SK-N-SH (cell line): ENCODE results near the gene NTM. TPM values are rescaled to one million over a fixed set of nuclear protein-coding genes. Genes with fewer than 3 reads are reported as not detected.

Experiments used
- CTCF ChIA-PET: fragments of 300-600, 350-600 bp; formaldehyde crosslinking; extraction: SDS; loops from one replicate; lab custom pipeline; 2021; lab: Yijun Ruan, JAX
- POLR2A ChIA-PET: fragments of 350-600 bp; sonication (Branson Sonifier 250); formaldehyde crosslinking; extraction: SDS; loops from one replicate; lab custom pipeline; 2020; ENCODE audit warnings: antibody characterized with exemption, inconsistent platforms; lab: Yijun Ruan, JAX
- DNase-seq: peaks from one replicate; pipeline ENCODE4 v3.0.0; 2012
- H2AFZ ChIP-seq: fragments of 200-600 bp; sonication (generic); 2 replicates; pipeline ENCODE4 v1.8.1; 2016; ENCODE audit warnings: antibody characterized with exemption, mild to moderate bottlenecking, low read depth
- H3F3A ChIP-seq: fragments of 200-600 bp; sonication (generic); replicated peaks from 2 replicates; pipeline ENCODE3; 2016; ENCODE audit warnings: antibody characterized with exemption, mild to moderate bottlenecking; ENCODE audit not compliant: insufficient read depth
- H3K27ac ChIP-seq, 2 experiments: fragments of 200-500 bp in 1 of 2; fragments of 200-600 bp in 1 of 2; sonication (Bioruptor generic) in 1 of 2; sonication (generic), shearing (Covaris generic) in 1 of 2; 2 replicates each; pipeline versions ENCODE4 v1.5.1 to v1.6.1; 2014 to 2016; ENCODE audit warnings: low read depth in 2 of 2, inconsistent platforms in 1 of 2, low read length in 1 of 2, mild to moderate bottlenecking in 1 of 2, mixed read lengths in 1 of 2
- H3K27me3 ChIP-seq: fragments of 200-600 bp; sonication (generic), shearing (Covaris generic); 2 replicates; pipeline ENCODE4 v1.6.1; 2016; ENCODE audit warnings: mixed run types; ENCODE audit not compliant: insufficient read depth
- H3K36me3 ChIP-seq, 2 experiments: fragments of 200-500 bp in 1 of 2; fragments of 200-600 bp in 1 of 2; sonication (Bioruptor generic) in 1 of 2; sonication (generic) in 1 of 2; replicated peaks in 1 of 2; 2 replicates each; pipeline versions ENCODE3 to v1.5.1; 2014 to 2016; ENCODE audit warnings: low read length in 1 of 2, mild to moderate bottlenecking in 1 of 2; ENCODE audit not compliant: insufficient read depth in 2 of 2, control insufficient read depth in 1 of 2
- H3K4me1 ChIP-seq, 2 experiments: fragments of 200-500 bp in 1 of 2; fragments of 200-600 bp in 1 of 2; sonication (Bioruptor generic) in 1 of 2; sonication (generic), shearing (Covaris generic) in 1 of 2; 2 replicates each; pipeline versions ENCODE4 v1.5.1 to v1.6.1; 2014 to 2016; ENCODE audit warnings: low read depth in 1 of 2, low read length in 1 of 2, mixed run types in 1 of 2; ENCODE audit not compliant: insufficient read depth in 2 of 2, control insufficient read depth in 1 of 2
- H3K4me2 ChIP-seq: fragments of 200-600 bp; sonication (generic), shearing (Covaris generic); 2 replicates; pipeline ENCODE4 v1.6.1; 2017; ENCODE audit warnings: mixed run types
- H3K4me3 ChIP-seq, 2 experiments: fragments of 200-500 bp in 1 of 2; fragments of 200-600 bp in 1 of 2; sonication (Bioruptor generic) in 1 of 2; sonication (generic), shearing (Covaris generic) in 1 of 2; 2 replicates each; pipeline versions ENCODE4 v1.5.1 to v1.8.1; 2014 to 2016; ENCODE audit warnings: low read depth in 2 of 2, inconsistent platforms in 1 of 2, low read length in 1 of 2, mild to moderate bottlenecking in 1 of 2, mixed read lengths in 1 of 2, moderate library complexity in 1 of 2
- H3K79me2 ChIP-seq: fragments of 200-600 bp; sonication (generic); 2 replicates; pipeline ENCODE4 v1.8.1; 2017; ENCODE audit warnings: mild to moderate bottlenecking; ENCODE audit not compliant: insufficient read depth
- H3K9ac ChIP-seq: fragments of 200-600 bp; sonication (generic); 2 replicates; pipeline ENCODE4 v1.6.1; 2017; ENCODE audit warnings: mixed run types
- H3K9me2 ChIP-seq: fragments of 200-600 bp; sonication (generic); 2 replicates; pipeline ENCODE4 v1.6.1; 2017; ENCODE audit warnings: mixed run types
- H3K9me3 ChIP-seq: fragments of 200-600 bp; sonication (generic); 2 replicates; pipeline ENCODE4 v1.6.1; 2017; ENCODE audit warnings: mixed run types, mild to moderate bottlenecking, moderate library complexity
- H4K20me1 ChIP-seq: fragments of 200-600 bp; sonication (generic); 2 replicates; pipeline ENCODE4 v1.6.1; 2017; ENCODE audit warnings: mild to moderate bottlenecking, mixed run types; ENCODE audit not compliant: insufficient read depth
- EP300 ChIP-seq, 2 experiments: IDR thresholded peaks; 2 replicates each; pipeline versions ENCODE4 v1.4.0 to v1.6.1; 2012; ENCODE audit warnings: borderline replicate concordance in 1 of 2, low read depth in 1 of 2, low read length in 1 of 2
- GABPA ChIP-seq: IDR thresholded peaks from 2 replicates; pipeline ENCODE4 v1.4.0; 2012; ENCODE audit warnings: low read depth, mild to moderate bottlenecking
- JUND ChIP-seq: IDR thresholded peaks from 2 replicates; pipeline ENCODE4 v1.4.0; 2012
- RXRA ChIP-seq: IDR thresholded peaks from 2 replicates; pipeline ENCODE4 v1.4.0; 2012; ENCODE audit warnings: low read depth, mild to moderate bottlenecking, borderline replicate concordance
- TAF1 ChIP-seq: IDR thresholded peaks from 2 replicates; pipeline ENCODE4 v1.6.1; 2012; ENCODE audit warnings: low read depth, mild to moderate bottlenecking, low read length, moderate library complexity, borderline replicate concordance
- WGBS: methylation state at CpG from one replicate; pipeline ENCODE4 v1.1.6; 2017; ENCODE audit warnings: low lambda C conversion rate; 5-methylcytosine and 5-hydroxymethylcytosine counted together
- polyA plus RNA-seq, 3 experiments: library from polyadenylated mRNA; depleted of rRNA; stranded (reverse); fragments of >200 nt; gene quantifications; 2 replicates each; pipeline ENCODE4 v1.2.3, GENCODE V29; 2012
- TF ChIP-seq, protein P1 (sequence below): fragments of 150-350 bp; IDR thresholded peaks from 2 replicates; pipeline ENCODE4 v1.6.1; 2016; ENCODE audit warnings: mild to moderate bottlenecking, low read depth, low read length
- TF ChIP-seq, protein P2 (sequence below): fragments of 150-350 bp; IDR thresholded peaks from 2 replicates; pipeline ENCODE4 v1.6.1; 2017; ENCODE audit warnings: antibody characterized with exemption, low read length, low read depth, borderline replicate concordance
- TF ChIP-seq, protein P3 (sequence below): IDR thresholded peaks from 2 replicates; pipeline ENCODE4 v1.4.0; 2012; ENCODE audit warnings: low read depth, borderline replicate concordance
- TF ChIP-seq, protein P4 (sequence below): IDR thresholded peaks from 2 replicates; pipeline ENCODE4 v1.6.1; 2012; ENCODE audit warnings: mild to moderate bottlenecking, low read depth, low read length, moderate library complexity
- TF ChIP-seq, protein P5 (sequence below): IDR thresholded peaks from 2 replicates; pipeline ENCODE4 v1.4.0; 2012; ENCODE audit warnings: low read depth, borderline replicate concordance
- TF ChIP-seq, protein P6 (sequence below): fragments of 200-600 bp; sonication (generic); IDR thresholded peaks from 2 replicates; pipeline ENCODE4 v1.6.1; 2017; ENCODE audit warnings: antibody characterized with exemption, mild to moderate bottlenecking, moderate library complexity

NTM gene
- polyA plus RNA-seq, 1 of the 3 experiments (the other 2 are of a cell fraction): 20.0 TPM

DNA sequence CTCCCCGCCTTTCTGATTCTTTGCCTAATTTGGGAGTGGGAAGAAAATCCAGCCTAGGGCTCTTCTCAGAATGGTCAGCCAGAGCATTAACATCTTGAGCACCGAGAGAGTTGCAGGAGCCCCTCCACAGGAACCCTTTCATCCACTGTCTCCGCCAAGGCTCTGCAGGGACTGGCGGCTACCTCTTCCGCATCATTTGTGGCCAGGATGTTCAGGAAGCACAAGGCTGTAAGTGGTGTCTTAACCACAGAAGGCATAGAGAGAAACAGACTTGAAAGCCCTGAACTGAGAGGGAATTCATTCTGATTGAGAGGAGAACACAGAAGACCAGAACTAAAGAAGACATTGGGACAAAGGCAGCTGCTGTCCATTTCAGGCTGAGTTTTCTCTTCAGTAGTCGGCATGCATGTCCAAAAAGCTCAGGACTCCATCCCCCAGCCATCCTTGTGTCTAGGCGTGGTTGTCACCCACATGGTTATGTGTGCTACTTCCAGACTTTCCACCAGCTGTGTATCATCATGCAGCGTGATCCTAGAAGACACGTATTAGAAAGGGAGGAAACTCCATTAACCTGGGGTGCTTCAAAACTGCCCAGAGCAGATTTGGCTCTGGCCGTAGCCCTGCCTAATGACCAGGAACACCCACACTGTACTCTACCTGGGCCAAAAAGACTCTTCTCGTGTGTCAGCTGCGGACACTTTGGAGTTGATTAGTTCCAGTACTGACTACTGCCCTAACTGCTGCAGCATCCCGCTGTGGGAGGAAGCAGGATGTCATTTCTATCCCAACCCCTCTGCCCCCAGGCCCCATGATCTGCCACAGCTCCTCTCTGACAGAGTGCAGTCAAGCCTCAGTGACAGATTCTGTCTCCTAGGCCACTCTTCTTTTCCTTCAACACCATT lies 725.1 kb downstream of the NTM start:
- Histone ChIP-seq H3K27me3 (no peaks in the 10 kb centered on the region), H3K79me2 (no peaks in the 10 kb centered on the region), H3K4me3 (no peak overlapping the region), H4K20me1 (no peaks in the 10 kb centered on the region), H3K27ac (no peak overlapping the region), H3K4me1 (peaks cover 0 to 2% of the 10 kb centered on the region in 2 experiments; a peak in 1 of 4 replicates), H3K9me3 (no peaks in the 10 kb centered on the region), H3K9ac (no peak overlapping the region), H3K4me2 (no peak overlapping the region), H2AFZ (no peak overlapping the region), H3F3A (no peaks in the 10 kb centered on the region), H3K36me3 (no peaks in the 10 kb centered on the region), H3K9me2 (no peaks in the 10 kb centered on the region)
- peak; percentile 28 for DNase-seq
- ChIA-PET CTCF (interaction anchor here (0.7 kb wide), 1 partner anchor 421 kb away, joined by 3 read pairs; no protein-coding TSS in a partner anchor), POLR2A (no interaction called here)
- TF ChIP-seq, protein P1, sequence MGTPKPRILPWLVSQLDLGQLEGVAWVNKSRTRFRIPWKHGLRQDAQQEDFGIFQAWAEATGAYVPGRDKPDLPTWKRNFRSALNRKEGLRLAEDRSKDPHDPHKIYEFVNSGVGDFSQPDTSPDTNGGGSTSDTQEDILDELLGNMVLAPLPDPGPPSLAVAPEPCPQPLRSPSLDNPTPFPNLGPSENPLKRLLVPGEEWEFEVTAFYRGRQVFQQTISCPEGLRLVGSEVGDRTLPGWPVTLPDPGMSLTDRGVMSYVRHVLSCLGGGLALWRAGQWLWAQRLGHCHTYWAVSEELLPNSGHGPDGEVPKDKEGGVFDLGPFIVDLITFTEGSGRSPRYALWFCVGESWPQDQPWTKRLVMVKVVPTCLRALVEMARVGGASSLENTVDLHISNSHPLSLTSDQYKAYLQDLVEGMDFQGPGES: no peak
- TF ChIP-seq TAF1: no peak
- TF ChIP-seq, protein P2, sequence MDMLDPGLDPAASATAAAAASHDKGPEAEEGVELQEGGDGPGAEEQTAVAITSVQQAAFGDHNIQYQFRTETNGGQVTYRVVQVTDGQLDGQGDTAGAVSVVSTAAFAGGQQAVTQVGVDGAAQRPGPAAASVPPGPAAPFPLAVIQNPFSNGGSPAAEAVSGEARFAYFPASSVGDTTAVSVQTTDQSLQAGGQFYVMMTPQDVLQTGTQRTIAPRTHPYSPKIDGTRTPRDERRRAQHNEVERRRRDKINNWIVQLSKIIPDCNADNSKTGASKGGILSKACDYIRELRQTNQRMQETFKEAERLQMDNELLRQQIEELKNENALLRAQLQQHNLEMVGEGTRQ: no peak
- no peak for TF ChIP-seq JUND
- 79% methylated on average over 10 of the region's 13 CpGs for WGBS

DNA sequence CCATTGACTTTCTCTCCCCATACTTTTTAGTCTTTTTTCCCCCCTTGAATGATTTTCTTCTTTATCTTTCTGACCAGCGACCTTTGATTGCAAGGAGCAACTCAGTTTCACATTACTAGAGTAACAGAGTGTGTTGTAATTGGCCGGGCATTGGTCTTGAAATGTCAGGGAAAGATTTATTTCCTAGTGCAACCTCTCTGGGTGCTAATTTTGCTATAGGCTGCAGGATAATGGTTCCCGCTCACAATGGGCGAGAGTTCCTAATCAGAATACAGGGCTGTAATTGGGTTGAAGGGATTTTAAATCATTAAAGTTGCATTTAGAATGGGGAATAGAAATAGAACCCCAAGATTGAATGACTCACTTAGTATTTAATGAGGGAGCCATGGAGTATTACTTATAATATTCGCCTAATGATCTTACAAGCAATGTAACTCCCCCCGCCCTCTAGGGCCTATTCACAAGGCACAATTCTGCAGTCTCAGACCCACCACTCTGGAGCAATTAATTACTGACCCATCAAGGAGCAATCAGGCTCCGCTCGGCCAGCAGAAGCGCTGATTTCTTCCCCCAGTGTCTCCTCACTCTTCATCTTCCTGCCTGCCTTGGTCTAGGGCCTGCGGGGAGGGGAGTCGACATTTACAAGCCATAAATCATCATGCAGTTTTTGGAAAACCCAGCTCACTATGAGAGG lies 725.9 kb downstream of the NTM start:
- Histone ChIP-seq H3K4me3 (no peak overlapping the region), H3K79me2 (no peaks in the 10 kb centered on the region), H3F3A (no peaks in the 10 kb centered on the region), H3K4me1 (peaks cover 0 to 2% of the 10 kb centered on the region in 2 experiments; a peak in 1 of 4 replicates), H3K9me2 (no peaks in the 10 kb centered on the region), H3K4me2 (no peak overlapping the region), H3K36me3 (no peaks in the 10 kb centered on the region), H3K9me3 (no peaks in the 10 kb centered on the region), H3K9ac (no peak overlapping the region), H4K20me1 (no peaks in the 10 kb centered on the region), H2AFZ (no peak overlapping the region), H3K27ac (no peak overlapping the region), H3K27me3 (no peaks in the 10 kb centered on the region)
- TF ChIP-seq, protein P3, sequence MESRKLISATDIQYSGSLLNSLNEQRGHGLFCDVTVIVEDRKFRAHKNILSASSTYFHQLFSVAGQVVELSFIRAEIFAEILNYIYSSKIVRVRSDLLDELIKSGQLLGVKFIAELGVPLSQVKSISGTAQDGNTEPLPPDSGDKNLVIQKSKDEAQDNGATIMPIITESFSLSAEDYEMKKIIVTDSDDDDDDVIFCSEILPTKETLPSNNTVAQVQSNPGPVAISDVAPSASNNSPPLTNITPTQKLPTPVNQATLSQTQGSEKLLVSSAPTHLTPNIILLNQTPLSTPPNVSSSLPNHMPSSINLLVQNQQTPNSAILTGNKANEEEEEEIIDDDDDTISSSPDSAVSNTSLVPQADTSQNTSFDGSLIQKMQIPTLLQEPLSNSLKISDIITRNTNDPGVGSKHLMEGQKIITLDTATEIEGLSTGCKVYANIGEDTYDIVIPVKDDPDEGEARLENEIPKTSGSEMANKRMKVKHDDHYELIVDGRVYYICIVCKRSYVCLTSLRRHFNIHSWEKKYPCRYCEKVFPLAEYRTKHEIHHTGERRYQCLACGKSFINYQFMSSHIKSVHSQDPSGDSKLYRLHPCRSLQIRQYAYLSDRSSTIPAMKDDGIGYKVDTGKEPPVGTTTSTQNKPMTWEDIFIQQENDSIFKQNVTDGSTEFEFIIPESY: no peak
- TF ChIP-seq RXRA (no peak), GABPA (no peak), EP300 (IDR thresholded peaks at IDR 0.05; ENCODE audit: borderline replicate concordance in 1 of 2, low read depth in 1 of 2, low read length in 1 of 2) (no peak)
- TF ChIP-seq, protein P4, sequence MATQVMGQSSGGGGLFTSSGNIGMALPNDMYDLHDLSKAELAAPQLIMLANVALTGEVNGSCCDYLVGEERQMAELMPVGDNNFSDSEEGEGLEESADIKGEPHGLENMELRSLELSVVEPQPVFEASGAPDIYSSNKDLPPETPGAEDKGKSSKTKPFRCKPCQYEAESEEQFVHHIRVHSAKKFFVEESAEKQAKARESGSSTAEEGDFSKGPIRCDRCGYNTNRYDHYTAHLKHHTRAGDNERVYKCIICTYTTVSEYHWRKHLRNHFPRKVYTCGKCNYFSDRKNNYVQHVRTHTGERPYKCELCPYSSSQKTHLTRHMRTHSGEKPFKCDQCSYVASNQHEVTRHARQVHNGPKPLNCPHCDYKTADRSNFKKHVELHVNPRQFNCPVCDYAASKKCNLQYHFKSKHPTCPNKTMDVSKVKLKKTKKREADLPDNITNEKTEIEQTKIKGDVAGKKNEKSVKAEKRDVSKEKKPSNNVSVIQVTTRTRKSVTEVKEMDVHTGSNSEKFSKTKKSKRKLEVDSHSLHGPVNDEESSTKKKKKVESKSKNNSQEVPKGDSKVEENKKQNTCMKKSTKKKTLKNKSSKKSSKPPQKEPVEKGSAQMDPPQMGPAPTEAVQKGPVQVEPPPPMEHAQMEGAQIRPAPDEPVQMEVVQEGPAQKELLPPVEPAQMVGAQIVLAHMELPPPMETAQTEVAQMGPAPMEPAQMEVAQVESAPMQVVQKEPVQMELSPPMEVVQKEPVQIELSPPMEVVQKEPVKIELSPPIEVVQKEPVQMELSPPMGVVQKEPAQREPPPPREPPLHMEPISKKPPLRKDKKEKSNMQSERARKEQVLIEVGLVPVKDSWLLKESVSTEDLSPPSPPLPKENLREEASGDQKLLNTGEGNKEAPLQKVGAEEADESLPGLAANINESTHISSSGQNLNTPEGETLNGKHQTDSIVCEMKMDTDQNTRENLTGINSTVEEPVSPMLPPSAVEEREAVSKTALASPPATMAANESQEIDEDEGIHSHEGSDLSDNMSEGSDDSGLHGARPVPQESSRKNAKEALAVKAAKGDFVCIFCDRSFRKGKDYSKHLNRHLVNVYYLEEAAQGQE: no peak
- TF ChIP-seq, protein P5, sequence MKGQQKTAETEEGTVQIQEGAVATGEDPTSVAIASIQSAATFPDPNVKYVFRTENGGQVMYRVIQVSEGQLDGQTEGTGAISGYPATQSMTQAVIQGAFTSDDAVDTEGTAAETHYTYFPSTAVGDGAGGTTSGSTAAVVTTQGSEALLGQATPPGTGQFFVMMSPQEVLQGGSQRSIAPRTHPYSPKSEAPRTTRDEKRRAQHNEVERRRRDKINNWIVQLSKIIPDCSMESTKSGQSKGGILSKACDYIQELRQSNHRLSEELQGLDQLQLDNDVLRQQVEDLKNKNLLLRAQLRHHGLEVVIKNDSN: no peak
- TF ChIP-seq, protein P6, sequence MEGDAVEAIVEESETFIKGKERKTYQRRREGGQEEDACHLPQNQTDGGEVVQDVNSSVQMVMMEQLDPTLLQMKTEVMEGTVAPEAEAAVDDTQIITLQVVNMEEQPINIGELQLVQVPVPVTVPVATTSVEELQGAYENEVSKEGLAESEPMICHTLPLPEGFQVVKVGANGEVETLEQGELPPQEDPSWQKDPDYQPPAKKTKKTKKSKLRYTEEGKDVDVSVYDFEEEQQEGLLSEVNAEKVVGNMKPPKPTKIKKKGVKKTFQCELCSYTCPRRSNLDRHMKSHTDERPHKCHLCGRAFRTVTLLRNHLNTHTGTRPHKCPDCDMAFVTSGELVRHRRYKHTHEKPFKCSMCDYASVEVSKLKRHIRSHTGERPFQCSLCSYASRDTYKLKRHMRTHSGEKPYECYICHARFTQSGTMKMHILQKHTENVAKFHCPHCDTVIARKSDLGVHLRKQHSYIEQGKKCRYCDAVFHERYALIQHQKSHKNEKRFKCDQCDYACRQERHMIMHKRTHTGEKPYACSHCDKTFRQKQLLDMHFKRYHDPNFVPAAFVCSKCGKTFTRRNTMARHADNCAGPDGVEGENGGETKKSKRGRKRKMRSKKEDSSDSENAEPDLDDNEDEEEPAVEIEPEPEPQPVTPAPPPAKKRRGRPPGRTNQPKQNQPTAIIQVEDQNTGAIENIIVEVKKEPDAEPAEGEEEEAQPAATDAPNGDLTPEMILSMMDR: no peak
- WGBS: 79% methylated on average over 11 of the region's 11 CpGs
- POLR2A ChIA-PET: no interaction called here
- CTCF ChIA-PET: interaction anchor here (0.7 to 1.5 kb wide), 3 partner anchors 18 to 422 kb away, joined by 3 to 5 read pairs (median 4); no protein-coding TSS in a partner anchor
- no peak for DNase-seq
